Pons (tissue), 1 donor: ENCODE data around the gene IL1B.
A peak's percentile ranks its signal among the peaks of the same experiment; 100 is the strongest.

Experiments
- DNase-seq: peaks from one replicate; pipeline ENCODE4 v3.0.0-alpha.2; 2016; ENCODE audit warnings: low spot score

IL1B gene

GRCh38 chr2:112829101-112829960 lies 7.2 kb downstream of the IL1B start:
- DNase-seq: no peak

GRCh38 chr2:112828251-112828691 lies 8.3 kb downstream of the IL1B start:
- no peak for DNase-seq

GRCh38 chr2:112827604-112828185 lies 8.9 kb downstream of the IL1B start:
- no peak for DNase-seq

GRCh38 chr2:112827009-112827408 lies 9.6 kb downstream of the IL1B start:
- DNase-seq: no peak

GRCh38 chr2:112825706-112826105 lies 10.9 kb downstream of the IL1B start:
- no peak for DNase-seq

GRCh38 chr2:112824694-112825085 lies 11.9 kb downstream of the IL1B start:
- no peak for DNase-seq

GRCh38 chr2:112821682-112822081 lies 14.9 kb downstream of the IL1B start:
- no peak for DNase-seq

- no peak for DNase-seq
Measured at GRCh38 chr2:112821142-112821541, 15.4 kb downstream of the IL1B start.

GRCh38 chr2:112820343-112820742 lies 16.2 kb downstream of the IL1B start:
- no peak for DNase-seq

GRCh38 chr2:112819081-112819480 lies 17.5 kb downstream of the IL1B start:
- DNase-seq: no peak

GRCh38 chr2:112818094-112818902 lies 18.3 kb downstream of the IL1B start:
- DNase-seq: no peak

- no peak for DNase-seq
Measured at GRCh38 chr2:112817082-112817689, 19.4 kb downstream of the IL1B start.

- DNase-seq: no peak
Measured at GRCh38 chr2:112814278-112814677, 22.3 kb downstream of the IL1B start.

GRCh38 chr2:112813280-112813966 lies 23.2 kb downstream of the IL1B start:
- DNase-seq: no peak

GRCh38 chr2:112812318-112813267 lies 24.0 kb downstream of the IL1B start:
- DNase-seq: no peak

- DNase-seq: peak; percentile 19
Measured at GRCh38 chr2:112811841-112812306, 24.7 kb downstream of the IL1B start.

- no peak for DNase-seq
Measured at GRCh38 chr2:112811276-112811831, 25.2 kb downstream of the IL1B start.

GRCh38 chr2:112809112-112809511 lies 27.5 kb downstream of the IL1B start:
- DNase-seq: no peak

GRCh38 chr2:112807233-112807807 lies 29.3 kb downstream of the IL1B start:
- DNase-seq: no peak

- DNase-seq: no peak
Measured at GRCh38 chr2:112805542-112805941, 31.0 kb downstream of the IL1B start.
